Thyroid gland (tissue), 4 donors: ENCODE data around the gene CREG2. TPM values are rescaled to one million over a fixed set of nuclear protein-coding genes. Genes with fewer than 3 reads are reported as not detected.

Experiments used
- DNase-seq, 2 donors: peaks; one replicate each; pipeline ENCODE4 v3.0.0-alpha.2; 2019
- H3K27ac ChIP-seq, 3 donors: fragments of 200-600 bp; sonication (generic); 1 replicate in 2 of 3; 2 replicates in 1 of 3; pipeline ENCODE4 v1.5.1; 2016 to 2019; ENCODE audit warnings: mild to moderate bottlenecking in 1 of 3, moderate library complexity in 1 of 3
- H3K27me3 ChIP-seq: fragments of 200-600 bp; sonication (generic); one replicate; pipeline ENCODE4 v1.5.1; 2019
- H3K36me3 ChIP-seq, 2 donors: fragments of 200-600 bp; sonication (generic); one replicate each; pipeline ENCODE4 v1.5.1; 2016 to 2019
- H3K4me1 ChIP-seq, 2 donors: fragments of 200-600 bp; sonication (generic); one replicate each; pipeline ENCODE4 v1.5.1; 2017 to 2019
- H3K4me3 ChIP-seq, 3 donors: fragments of 200-600 bp; sonication (generic); replicated peaks in 1 of 3; 1 replicate in 2 of 3; 2 replicates in 1 of 3; pipeline ENCODE4 v1.5.1; 2016; ENCODE audit warnings: mild to moderate bottlenecking in 1 of 3
- H3K9me3 ChIP-seq: fragments of 200-600 bp; sonication (generic); one replicate; pipeline ENCODE4 v1.5.1; 2017
- POLR2A ChIP-seq, 2 donors: fragments of 450-650 bp; IDR thresholded peaks; one replicate each; pipeline ENCODE4 v1.6.1; 2017; ENCODE audit warnings: antibody characterized with exemption in 2 of 2, mild to moderate bottlenecking in 2 of 2, moderate library complexity in 1 of 2
- WGBS, 2 donors: methylation state at CpG; one replicate each; pipeline ENCODE4 v1.1.5; 2017; 5-methylcytosine and 5-hydroxymethylcytosine counted together
- intact Hi-C: fragments of 100-400 bp; cut with DNase I; formaldehyde crosslinking; loops from one replicate; pipeline ENCODE4 v1.15.1; 2023
- total RNA-seq, 4 donors: library from RNA; depleted of rRNA; stranded (reverse); fragments of >200 nt; gene quantifications; one replicate each; pipeline ENCODE4 v1.2.3, GENCODE V29; 2016
- TF ChIP-seq, protein P1 (sequence below), 6 experiments: fragments of 200-600 bp in 3 of 6; fragments of 450-650 bp in 3 of 6; sonication (generic) in 3 of 6; IDR thresholded peaks; one replicate each; pipeline ENCODE4 v1.5.1; 2016 to 2019; ENCODE audit warnings: antibody characterized with exemption in 6 of 6, mild to moderate bottlenecking in 2 of 6, inconsistent platforms in 1 of 6, moderate library complexity in 1 of 6

Gene CREG2
- total RNA-seq, 4 donors from 2014 or later = not detected

DNA sequence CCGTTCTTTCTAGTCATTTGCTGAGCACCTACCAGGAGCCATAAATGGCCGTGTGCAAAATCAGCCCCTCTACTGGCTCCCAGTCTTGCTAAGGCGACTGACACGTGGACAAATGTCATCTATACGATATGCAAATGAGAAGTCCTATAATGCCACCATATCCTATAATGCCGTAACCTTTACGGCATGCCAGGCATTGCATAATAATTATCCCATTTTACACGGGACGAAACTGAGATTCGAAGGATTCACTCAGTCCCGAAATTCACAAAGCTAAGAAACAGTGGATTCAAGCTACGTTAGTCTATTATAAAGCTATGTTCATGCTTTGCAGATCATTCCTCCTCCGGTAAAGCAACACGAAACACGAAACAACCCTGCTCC, 44.7 kb downstream of the CREG2 start:
- Histone ChIP-seq H3K27ac (no peak overlapping the region), H3K36me3 (no peaks in the 10 kb centered on the region), H3K4me3 (no peak overlapping the region), H3K27me3 (no peaks in the 10 kb centered on the region), H3K4me1 (no peaks in the 10 kb centered on the region), H3K9me3 (no peaks in the 10 kb centered on the region)
- no peak for DNase-seq
- WGBS, 2 donors = 90 to 91% methylated on average over 15 of the region's 15 CpGs
- intact Hi-C loops = no loop called here
- no peak for TF ChIP-seq POLR2A (IDR thresholded peaks at IDR 0.05)
- TF ChIP-seq, protein P1, sequence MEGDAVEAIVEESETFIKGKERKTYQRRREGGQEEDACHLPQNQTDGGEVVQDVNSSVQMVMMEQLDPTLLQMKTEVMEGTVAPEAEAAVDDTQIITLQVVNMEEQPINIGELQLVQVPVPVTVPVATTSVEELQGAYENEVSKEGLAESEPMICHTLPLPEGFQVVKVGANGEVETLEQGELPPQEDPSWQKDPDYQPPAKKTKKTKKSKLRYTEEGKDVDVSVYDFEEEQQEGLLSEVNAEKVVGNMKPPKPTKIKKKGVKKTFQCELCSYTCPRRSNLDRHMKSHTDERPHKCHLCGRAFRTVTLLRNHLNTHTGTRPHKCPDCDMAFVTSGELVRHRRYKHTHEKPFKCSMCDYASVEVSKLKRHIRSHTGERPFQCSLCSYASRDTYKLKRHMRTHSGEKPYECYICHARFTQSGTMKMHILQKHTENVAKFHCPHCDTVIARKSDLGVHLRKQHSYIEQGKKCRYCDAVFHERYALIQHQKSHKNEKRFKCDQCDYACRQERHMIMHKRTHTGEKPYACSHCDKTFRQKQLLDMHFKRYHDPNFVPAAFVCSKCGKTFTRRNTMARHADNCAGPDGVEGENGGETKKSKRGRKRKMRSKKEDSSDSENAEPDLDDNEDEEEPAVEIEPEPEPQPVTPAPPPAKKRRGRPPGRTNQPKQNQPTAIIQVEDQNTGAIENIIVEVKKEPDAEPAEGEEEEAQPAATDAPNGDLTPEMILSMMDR (IDR thresholded peaks at IDR 0.05) = no peak

DNA sequence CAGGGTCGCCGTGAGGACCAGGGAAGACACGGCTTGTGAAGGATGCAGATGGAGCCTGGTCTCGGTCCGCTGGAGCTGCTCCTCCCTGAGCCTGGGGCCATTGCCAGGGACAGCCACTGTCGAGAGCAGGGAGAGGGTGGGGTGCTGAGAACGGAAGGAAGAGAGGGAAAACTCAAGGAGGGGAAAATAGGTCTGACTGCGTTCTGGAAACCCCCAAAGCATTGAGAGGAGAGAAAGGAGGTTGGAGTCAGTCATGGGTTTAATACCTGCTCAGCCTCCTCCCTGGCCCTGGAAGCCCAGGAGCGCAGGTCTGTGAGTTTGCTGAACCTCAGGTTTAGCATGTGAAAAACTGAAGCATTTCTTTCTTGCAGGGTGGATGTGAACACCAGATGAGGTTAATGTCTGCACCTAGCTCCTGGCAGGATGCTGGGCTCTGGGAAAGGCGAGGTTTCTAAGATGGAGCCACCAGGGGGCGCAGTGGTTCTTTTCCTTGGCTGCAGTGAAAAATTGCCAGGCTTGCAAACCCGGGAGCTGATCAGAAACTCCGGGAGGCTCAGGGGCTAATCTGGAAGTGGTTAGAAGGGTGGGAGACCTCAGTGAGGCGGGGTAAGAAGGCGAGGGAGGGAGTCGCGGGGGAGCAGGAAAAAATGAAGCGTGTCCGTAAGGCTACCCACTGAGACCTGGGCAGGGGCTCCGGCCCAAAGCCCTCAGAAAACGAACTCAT, 45.2 kb downstream of the CREG2 start:
- H3K4me3 ChIP-seq = no peak overlapping the region
- TF ChIP-seq, protein P1 (IDR thresholded peaks at IDR 0.05) = peak; percentile 28 to 78 (median 48)
- TF ChIP-seq POLR2A (IDR thresholded peaks at IDR 0.05) = no peak
- no peaks in the 10 kb centered on the region for H3K9me3 ChIP-seq
- WGBS, 2 donors = 59 to 70% methylated on average over 21 of the region's 21 CpGs
- DNase-seq = peak; percentile 48 to 59
- intact Hi-C loops = no loop called here
- no peaks in the 10 kb centered on the region for H3K27me3 ChIP-seq
- H3K27ac ChIP-seq = no peak overlapping the region
- H3K36me3 ChIP-seq = no peaks in the 10 kb centered on the region
- H3K4me1 ChIP-seq = no peaks in the 10 kb centered on the region

DNA sequence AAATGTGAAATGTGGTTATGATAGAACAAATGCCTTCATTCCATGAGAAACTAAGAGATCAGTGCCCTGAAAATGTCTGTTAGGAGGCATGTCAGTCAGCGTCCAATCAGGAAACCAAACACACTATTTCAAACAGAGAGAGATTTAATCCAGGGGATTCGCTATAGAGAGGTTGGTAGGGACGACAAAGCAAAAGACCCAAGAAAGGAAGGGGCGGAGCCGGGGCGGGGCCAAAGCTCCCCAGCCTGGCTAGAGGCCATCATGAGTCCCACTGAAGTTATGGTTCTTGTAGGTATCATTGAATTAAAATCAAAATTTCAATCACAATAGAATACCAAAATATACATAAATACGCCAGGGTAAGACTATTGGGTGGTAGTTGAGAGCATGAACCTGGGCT, 45.9 kb downstream of the CREG2 start:
- WGBS, 2 donors = 92% methylated on average over 7 of the region's 7 CpGs
- TF ChIP-seq, protein P1 (IDR thresholded peaks at IDR 0.05) = no peak
- TF ChIP-seq POLR2A (IDR thresholded peaks at IDR 0.05) = no peak
- intact Hi-C loops = no loop called here

DNA sequence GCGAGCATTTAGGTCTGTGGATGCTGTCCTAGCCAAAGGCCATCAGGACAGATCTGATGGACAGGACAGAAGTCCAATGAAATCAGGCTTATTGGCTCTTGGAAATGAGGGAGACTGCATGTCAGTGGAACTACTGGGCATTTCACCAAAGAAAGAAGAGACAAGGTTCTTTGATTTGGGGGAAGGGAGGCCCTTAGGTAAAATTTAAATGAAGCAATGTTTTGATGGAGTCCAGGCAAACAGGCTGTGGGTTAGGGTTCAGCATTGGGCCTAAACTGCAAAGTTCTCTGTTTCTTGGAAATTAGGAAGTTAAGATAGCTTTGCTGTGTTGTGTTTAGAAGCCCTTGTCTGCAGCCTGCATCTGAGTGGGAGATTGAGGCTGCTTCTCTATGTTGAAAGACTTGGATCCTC, 47.2 kb downstream of the CREG2 start:
- Histone ChIP-seq H3K4me1 (no peaks in the 10 kb centered on the region), H3K9me3 (no peaks in the 10 kb centered on the region), H3K27me3 (no peaks in the 10 kb centered on the region), H3K27ac (no peak overlapping the region), H3K4me3 (no peak overlapping the region), H3K36me3 (no peaks in the 10 kb centered on the region)
- TF ChIP-seq POLR2A (IDR thresholded peaks at IDR 0.05) = no peak
- TF ChIP-seq, protein P1 (IDR thresholded peaks at IDR 0.05) = no peak
- intact Hi-C loops = no loop called here
- DNase-seq = no peak
- WGBS, 2 donors = 93 to 96% methylated on average over 1 of the region's 1 CpG

More for the DNA sequence above, 45.9 kb downstream of the CREG2 start:
- no peaks in the 10 kb centered on the region for H3K9me3 ChIP-seq
- H3K36me3 ChIP-seq = no peaks in the 10 kb centered on the region
- no peak overlapping the region for H3K4me3 ChIP-seq
- no peaks in the 10 kb centered on the region for H3K4me1 ChIP-seq
- H3K27me3 ChIP-seq = no peaks in the 10 kb centered on the region
- no peak for DNase-seq
- H3K27ac ChIP-seq = no peak overlapping the region

- no peak overlapping the region for H3K27ac ChIP-seq
- intact Hi-C loops = no loop called here
- no peaks in the 10 kb centered on the region for H3K36me3 ChIP-seq
- WGBS, 2 donors = 72 to 74% methylated on average over 4 of the region's 4 CpGs
- no peaks in the 10 kb centered on the region for H3K27me3 ChIP-seq
- H3K4me3 ChIP-seq = no peak overlapping the region
- TF ChIP-seq, protein P1 (IDR thresholded peaks at IDR 0.05) = no peak
- no peak for TF ChIP-seq POLR2A (IDR thresholded peaks at IDR 0.05)
- DNase-seq = no peak
- H3K9me3 ChIP-seq = no peaks in the 10 kb centered on the region
- H3K4me1 ChIP-seq = no peaks in the 10 kb centered on the region
These were observed 47.9 kb downstream of the CREG2 start for GRCh38 chr2:101339266-101339880.
